Esophagus mucosa (tissue), 1 donor: Measurements from ENCODE around the gene CD248. TPM values are rescaled to one million over a fixed set of nuclear protein-coding genes. Genes with fewer than 3 reads are reported as not detected.

Experiments used
- ATAC-seq: fragments of 200-7000 bp; cut with Tn5 transposase; one replicate; pipeline ENCODE4 v1.9.1; 2020
- total RNA-seq: library from RNA; stranded (reverse); gene quantifications from one replicate; pipeline ENCODE4 v1.2.4, GENCODE V29; 2023
- donor health status: DM: yes; HTN: yes; CAD: no.

The CD248 gene
- total RNA-seq, 1 donor from 2014 or later, result 4.0 TPM

DNA sequence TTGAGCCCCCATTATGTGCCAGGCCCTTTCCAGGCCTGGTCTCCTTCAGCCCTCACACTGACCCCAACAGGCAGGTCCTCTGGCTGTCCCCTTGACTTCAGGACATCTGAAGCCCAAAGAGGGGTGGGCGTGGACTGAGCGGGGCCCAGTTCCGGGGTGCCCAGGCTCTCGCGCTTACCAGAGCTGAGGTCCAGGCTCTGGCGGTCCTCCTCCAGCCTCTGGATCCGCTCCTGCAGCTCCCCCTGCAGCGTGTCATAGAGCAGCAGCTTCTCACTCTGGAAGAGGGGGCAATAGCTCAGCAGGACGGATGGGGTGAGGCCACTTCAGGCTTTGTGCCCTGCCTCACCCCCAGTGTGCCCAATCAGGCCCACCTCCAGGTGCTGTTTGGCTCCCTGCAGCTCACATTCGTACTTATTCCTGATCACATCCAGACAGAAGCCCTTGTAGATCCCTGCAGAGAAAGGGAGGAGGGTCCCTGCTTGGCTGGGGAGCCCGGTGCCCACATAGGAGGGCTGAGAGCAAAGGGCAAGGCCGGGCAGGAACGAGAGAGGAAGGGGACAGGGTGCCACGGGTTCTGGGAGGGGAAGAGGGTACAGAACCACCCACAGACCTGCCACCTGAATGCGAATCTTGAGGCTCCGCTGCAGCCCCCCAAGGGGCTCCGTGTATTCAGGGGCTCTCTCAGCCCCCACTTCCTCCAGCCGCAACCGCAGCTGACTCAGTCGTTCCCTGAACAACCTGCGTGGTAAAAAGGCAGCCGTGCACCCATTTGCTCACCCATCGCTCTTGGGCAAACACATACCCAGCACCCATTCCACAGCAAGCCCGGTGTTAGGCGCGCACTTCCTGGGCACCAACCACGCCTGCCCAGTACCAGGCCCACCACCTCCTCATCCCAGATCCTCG is 24.0 kb upstream of the CD248 start:
- no peak for ATAC-seq

DNA sequence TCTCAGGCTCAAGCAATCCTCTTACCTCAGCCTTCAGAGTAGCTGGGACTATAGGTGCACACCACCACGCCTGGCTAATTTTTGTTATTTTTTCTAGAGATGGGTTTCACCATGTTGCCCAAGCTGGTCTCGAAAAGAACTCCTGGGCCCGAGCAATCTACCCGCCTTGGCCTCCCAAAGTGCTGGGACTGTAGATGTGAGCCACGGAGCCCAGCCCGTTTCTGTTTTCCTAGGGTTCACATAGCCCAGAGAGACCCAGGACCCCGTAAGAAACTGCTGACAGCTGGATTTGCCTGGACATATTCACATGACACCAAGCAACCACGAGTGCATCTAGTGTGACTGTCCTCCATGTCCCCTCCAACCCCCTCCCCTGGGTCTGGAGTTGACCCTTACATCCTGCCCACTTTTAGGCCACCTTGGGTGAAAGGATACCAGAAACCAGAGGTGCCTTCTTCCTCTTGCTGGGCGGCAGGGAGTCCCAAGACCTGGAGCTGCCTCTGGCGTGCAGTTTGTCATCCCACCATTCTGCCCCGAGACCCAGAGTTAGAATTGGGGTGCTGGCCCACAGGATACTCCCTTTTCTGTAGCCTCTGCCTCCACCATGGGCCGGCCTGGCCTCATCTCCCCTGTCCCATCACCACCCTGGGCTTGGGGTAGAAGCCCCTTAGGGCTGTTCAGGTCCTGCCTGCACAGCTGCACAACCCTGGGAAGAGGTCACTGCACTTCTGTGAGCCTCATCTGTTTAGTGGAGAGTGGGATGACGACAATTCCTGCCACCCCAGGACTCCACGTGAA is 23.0 kb upstream of the CD248 start:
- no peak for ATAC-seq

- peak; percentile 63 for ATAC-seq
These were observed 22.4 kb upstream of the CD248 start for GRCh38 chr11:66339162-66339675.

- ATAC-seq, result no peak
These were observed 21.7 kb upstream of the CD248 start for GRCh38 chr11:66338276-66339161.

DNA sequence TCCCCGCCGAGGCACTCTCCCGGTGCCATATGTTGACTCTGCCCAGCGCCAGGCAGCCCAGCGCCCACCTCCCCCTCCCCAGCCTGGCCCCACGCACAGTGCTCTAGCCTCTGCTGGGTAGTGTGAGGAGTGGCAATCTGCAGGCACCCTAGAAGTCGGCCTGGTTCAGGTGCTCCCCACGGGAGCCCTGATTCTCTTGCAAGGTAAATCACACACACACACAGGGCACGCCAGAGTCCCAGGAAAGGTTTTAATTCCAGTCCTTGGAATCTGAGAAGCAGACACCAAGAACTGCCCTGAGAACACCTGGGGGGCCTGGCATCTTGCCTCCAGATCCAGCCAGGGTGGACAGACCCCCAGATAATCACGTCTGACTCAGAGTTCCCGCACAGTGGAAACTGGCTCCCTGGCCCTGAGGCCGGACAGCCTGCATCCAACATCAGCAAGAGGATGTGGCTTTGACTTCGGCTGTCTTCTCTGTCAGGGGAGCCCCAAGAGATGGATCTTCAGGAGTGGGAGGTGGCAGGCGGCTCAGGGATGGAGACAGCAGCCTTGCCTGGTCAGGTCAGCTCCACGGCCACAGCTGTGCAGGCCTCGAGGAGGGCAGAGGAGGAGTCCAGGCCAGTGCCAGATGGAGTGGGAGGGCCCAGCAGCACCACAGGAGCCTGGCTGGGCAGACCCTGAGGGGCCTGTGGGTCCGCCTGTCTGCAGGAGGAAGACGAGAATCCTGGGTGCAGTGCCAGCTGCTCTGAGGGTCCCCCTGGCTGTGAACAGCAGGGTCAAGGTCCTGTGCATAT is 20.5 kb upstream of the CD248 start:
- ATAC-seq, result no peak

DNA sequence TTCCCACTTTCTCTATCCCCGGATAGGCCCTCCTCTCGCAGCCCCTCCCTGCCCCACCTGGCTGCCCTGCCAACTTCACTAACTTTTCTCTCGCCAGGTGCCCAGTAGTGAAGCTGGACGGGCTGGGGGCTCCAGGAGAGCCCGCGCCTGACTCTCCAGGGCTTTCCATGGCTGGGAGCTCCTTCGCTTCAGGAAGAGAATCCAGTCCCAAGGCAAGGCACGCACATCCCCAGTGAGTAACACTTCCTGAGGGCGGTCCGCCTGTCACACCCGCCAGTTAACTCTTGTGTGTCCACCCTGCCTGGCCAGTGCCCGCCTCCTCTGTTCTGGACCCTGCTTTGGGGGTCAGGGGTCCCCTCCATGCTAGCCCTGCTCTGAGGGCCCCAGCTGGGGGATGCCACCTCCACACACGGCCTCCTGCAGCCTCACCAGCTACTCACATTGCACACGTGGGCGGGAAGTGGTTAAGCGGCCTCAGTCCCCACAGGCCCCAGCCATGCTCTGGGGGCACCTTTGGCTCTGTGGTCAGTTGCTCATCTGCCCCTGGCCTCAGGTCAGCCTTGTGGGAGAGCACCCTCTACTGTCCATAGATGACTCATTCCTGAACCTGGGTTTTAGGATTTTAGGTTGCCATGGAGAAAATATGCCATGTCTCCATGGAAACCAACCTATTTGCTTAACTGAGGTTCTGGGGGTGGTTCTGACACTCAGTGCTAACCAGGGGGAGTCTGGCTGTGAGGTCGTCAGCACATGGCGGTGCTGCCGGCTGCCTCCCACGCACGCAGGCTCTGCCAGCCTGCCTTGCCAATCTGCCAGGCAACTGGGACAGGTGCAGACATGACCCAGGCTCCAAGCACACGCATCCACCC is 19.6 kb upstream of the CD248 start, which contains the start of gene RIN1:
TSS of gene RIN1 (minus strand) at position 201 of the 869 bp plus-strand sequence. CDS start at position 169, 32 bp downstream.
- ATAC-seq, result peak; percentile 69

DNA sequence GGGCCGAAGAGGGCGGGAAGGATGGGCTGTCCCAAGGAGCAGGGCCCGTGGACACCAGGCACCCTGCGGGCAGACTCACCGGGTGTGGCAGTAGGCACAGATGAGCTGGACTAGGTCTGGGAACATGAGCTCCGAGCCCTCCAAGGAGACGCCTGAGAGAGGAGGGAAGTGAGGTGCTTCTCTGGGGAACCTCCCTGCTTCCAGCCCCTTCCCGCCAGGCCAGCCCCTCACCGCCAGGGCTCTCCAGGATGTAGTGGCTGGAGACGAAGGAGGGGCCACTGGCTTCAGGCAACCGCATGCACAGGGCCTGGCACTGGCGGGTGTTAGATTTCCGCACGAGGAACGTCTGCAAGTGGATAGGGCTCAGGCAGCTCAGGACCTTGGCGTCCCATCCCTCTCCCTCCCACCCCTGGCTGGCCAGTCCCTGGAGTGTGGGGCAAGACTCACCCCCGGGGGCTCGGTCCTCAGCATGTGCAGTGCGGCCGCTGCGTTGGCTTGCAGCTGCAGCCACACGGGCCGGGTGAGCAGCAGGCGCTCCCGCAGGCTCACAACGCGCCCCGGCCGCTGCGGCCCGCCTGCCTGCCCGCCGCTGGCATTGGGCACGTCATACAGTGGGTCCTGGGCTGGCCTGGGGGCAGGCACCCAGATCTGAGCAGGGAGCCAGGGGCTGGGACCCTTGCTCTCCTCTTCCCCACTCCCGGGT is 18.8 kb upstream of the CD248 start:
- peak; percentile 4 for ATAC-seq

DNA sequence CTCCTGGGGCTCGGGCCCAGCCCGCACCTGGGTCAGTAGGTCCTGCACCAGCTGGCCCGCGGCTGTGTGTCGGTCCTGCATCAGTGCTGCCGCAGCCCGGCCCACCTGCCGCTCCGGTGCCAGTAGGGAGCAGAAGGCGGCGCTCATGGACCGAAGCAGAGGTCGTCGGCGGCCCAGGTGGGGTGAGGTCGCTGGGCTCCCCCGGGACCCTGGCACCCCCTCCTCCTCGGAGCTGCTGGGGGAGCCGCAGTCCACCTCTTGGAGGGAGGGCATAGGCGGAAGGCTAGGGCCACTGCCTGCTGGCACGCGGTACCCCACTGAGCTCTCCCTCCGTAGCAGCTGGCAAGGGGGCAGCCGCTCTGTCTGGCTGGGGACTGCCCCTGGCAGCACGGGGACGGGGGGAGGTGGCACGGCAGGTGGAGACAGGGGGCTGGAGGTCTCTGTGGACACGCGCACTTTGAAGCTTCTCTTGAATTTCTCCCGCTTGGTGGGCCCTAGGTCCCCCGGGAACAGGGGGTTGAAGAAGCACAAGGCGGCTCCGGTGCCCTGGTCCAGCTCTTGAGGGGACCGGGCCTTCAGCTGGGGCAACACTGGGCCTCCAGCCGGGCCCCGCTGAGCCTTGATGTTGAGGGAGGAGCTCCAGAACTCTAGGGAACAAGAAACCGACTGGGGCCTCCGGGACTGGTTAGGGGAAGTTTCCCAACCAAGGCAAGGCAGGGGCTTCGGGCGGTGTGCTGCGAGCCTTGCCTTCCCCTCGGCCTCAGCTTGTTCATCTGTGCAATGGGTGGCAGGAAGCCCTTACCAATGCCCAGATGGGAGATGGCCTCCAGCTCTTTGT is 18.0 kb upstream of the CD248 start:
- ATAC-seq, result no peak

DNA sequence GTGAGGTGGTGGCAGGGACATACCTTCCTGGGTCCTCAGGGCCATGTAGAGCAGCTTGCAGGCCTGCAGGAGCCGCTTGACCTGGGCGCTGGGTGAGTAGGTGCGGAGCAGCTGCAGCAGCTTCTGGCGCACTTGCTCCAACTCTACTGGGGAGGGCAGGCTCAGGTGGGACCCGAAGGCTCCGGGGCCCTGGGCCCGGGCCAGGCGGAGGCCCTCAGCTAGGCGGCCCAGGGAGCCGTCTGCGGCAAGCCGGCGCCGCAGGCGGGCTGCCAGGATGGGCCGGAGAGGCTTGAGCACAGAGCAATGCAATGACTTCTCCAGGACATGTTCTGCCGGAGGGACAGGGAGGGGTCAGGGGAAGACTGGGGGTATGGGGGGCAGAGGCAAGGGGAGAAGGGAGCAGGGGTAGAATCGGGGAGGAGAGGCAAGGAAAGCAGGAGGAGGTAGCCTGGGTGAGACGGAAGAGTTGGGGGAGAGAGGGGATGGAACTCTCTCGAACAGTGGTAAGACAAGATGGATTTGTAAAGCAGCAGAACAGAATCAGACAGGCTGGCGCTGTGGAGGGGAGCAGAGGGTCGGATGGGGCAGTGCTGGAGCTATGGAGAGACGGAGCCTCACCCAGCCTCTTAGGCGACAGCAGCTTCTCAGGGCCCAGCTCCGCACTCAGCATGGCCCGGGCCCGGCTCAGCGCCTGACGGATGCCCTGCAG is 17.2 kb upstream of the CD248 start:
- no peak for ATAC-seq

GRCh38 chr11:66333220-66333877 is 16.5 kb upstream of the CD248 start:
- no peak for ATAC-seq

- ATAC-seq, result no peak
These were observed 15.8 kb upstream of the CD248 start for GRCh38 chr11:66332371-66333219.

- no peak for ATAC-seq
These were observed 14.9 kb upstream of the CD248 start for GRCh38 chr11:66331542-66332370.

GRCh38 chr11:66330931-66331330 is 14.1 kb upstream of the CD248 start:
- ATAC-seq, result no peak

GRCh38 chr11:66329165-66329673 is 12.4 kb upstream of the CD248 start:
- no peak for ATAC-seq
